ENCODE data around the gene MARS1.

The MARS1 gene

GRCh38 chr12:57554453-57554852 is 66.6 kb downstream of the MARS1 start:
- Histone ChIP-seq H3K27ac (ENCODE audit: extremely low read depth, low read depth, low read length) (no peak overlapping the region), H3K4me1 (ENCODE audit: control insufficient read depth, insufficient read depth, low read length) (peaks cover 2% of the 10 kb centered on the region; the same call in 1 of the 2 replicates), H3K36me3 (ENCODE audit: control insufficient read depth in 2 of 2, insufficient read depth in 1 of 2, low read length in 2 of 2) (no peaks in the 10 kb centered on the region), H3K4me3 (ENCODE audit: low read depth, low read length) (no peak overlapping the region), H3K9me3 (ENCODE audit: control insufficient read depth, insufficient read depth, low read depth, low read length) (no peaks in the 10 kb centered on the region)
- TF ChIP-seq ZNF621 (tag by site-specific recombination; IDR thresholded peaks at IDR 0.05) (no peak), ZBTB48 (tag by site-specific recombination; IDR thresholded peaks at IDR 0.05) (no peak), ZNF664 (tag by site-specific recombination; IDR thresholded peaks at IDR 0.05) (no peak), ZXDB (tag by site-specific recombination; IDR thresholded peaks at IDR 0.05) (no peak), KLF9 (tag by site-specific recombination; IDR thresholded peaks at IDR 0.05; ENCODE audit: low read depth) (no peak), BCL11A (tag by site-specific recombination; IDR thresholded peaks at IDR 0.05; ENCODE audit: low read depth) (no peak), ATF2 (tag by site-specific recombination; IDR thresholded peaks at IDR 0.05; ENCODE audit: low read depth) (no peak), ZSCAN30 (tag by site-specific recombination; IDR thresholded peaks at IDR 0.05) (no peak), ZNF747 (tag by site-specific recombination; IDR thresholded peaks at IDR 0.05) (no peak), ZNF362 (tag by site-specific recombination; IDR thresholded peaks at IDR 0.05) (no peak), ZNF266 (tag by site-specific recombination; IDR thresholded peaks at IDR 0.05; ENCODE audit: low read depth) (no peak), ZBTB26 (tag by site-specific recombination; optimal IDR thresholded peaks at IDR 0.05) (no peak), PRDM2 (tag by site-specific recombination; IDR thresholded peaks at IDR 0.05; ENCODE audit: borderline replicate concordance) (no peak), ZNF777 (tag by site-specific recombination; IDR thresholded peaks at IDR 0.05; ENCODE audit: borderline replicate concordance) (no peak), GLIS2 (tag by site-specific recombination; IDR thresholded peaks at IDR 0.05) (no peak), PBX3 (CRISPR knock-in tag; IDR thresholded peaks at IDR 0.05) (no peak), ZNF140 (tag by site-specific recombination; IDR thresholded peaks at IDR 0.05) (no peak), EGR2 (tag by site-specific recombination; IDR thresholded peaks at IDR 0.05; ENCODE audit: low read depth) (no peak)
- ChIA-PET CTCF (no interaction called here), POLR2A (no interaction called here)
